HFFc6 (cell line): ENCODE measurements around the gene ID4. TPM values are rescaled to one million over a fixed set of nuclear protein-coding genes. Genes with fewer than 3 reads are reported as not detected.

Source experiments
- DNase-seq: peaks from one replicate; pipeline ENCODE4 v3.0.0-alpha.2; 2018
- H3K27ac Mint-ChIP-seq: 2 replicates; pipeline ENCODE4 v1.8.0; 2020; ENCODE audit warnings: mild to moderate bottlenecking, mixed read lengths
- H3K27me3 Mint-ChIP-seq: 2 replicates; pipeline ENCODE4 v1.8.0; 2021; ENCODE audit warnings: mild to moderate bottlenecking, moderate library complexity, mixed read lengths; ENCODE audit not compliant: insufficient read depth
- H3K36me3 Mint-ChIP-seq: 2 replicates; pipeline ENCODE4 v1.8.0; 2021; ENCODE audit warnings: low read depth, mixed read lengths
- H3K4me1 Mint-ChIP-seq: 2 replicates; pipeline ENCODE4 v1.8.0; 2020; ENCODE audit warnings: low read depth, mixed read lengths
- H3K4me3 Mint-ChIP-seq: 2 replicates; pipeline ENCODE4 v1.8.0; 2020; ENCODE audit warnings: mild to moderate bottlenecking, moderate library complexity, mixed read lengths
- H3K9me3 Mint-ChIP-seq: 2 replicates; pipeline ENCODE4 v1.8.0; 2020; ENCODE audit warnings: mild to moderate bottlenecking, mixed read lengths
- total RNA-seq, 6 experiments: library from RNA; stranded (reverse); fragmentation: NEBNext Ultra II Directional; extraction: Animal tissue kit (Norgen Biotek cat#: 25700); gene quantifications; 2 replicates in 1 of 6; 3 replicates in 5 of 6; pipeline ENCODE4 v1.2.3, GENCODE V29; 2021
- TF ChIP-seq, protein P1 (sequence below): fragments of 200-600 bp; sonication (generic); IDR thresholded peaks from 2 replicates; pipeline ENCODE4 v1.5.0; 2021; ENCODE audit warnings: antibody characterized with exemption, mild to moderate bottlenecking

The ID4 gene
- total RNA-seq, 6 experiments from 2014 or later: 7.2 to 11.9 (median 10.9) TPM

DNA sequence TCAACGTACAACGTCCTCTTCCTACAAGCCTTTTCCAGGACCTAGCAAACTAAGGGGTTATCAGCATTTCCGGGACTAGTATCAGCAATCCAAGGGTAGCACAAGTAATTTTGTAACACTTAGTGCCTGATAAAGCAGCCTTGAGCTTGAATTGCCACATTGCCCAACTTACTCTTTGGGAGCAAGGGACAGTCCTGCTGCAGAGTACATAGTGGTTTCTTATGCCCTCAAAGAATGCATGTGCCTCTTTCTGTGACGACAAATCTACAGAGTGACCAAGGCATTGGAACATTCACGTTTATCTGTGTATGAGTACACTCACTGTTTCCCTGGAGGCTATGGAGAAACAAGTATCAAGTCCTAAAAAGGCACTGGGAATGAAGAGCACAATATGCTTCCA is 3.2 kb upstream of the ID4 start:
- peak; percentile 23 for DNase-seq
- Mint-ChIP-seq H3K4me3 (no peak overlapping the region), H3K27ac (no peak overlapping the region), H3K9me3 (no peaks in the 10 kb centered on the region), H3K27me3 (peaks cover 5% of the 10 kb centered on the region), H3K36me3 (peaks cover under 1% of the 10 kb centered on the region; the same call in 1 of the 2 replicates), H3K4me1 (peaks cover 14% of the 10 kb centered on the region; the same call in 1 of the 2 replicates)
- TF ChIP-seq, protein P1, sequence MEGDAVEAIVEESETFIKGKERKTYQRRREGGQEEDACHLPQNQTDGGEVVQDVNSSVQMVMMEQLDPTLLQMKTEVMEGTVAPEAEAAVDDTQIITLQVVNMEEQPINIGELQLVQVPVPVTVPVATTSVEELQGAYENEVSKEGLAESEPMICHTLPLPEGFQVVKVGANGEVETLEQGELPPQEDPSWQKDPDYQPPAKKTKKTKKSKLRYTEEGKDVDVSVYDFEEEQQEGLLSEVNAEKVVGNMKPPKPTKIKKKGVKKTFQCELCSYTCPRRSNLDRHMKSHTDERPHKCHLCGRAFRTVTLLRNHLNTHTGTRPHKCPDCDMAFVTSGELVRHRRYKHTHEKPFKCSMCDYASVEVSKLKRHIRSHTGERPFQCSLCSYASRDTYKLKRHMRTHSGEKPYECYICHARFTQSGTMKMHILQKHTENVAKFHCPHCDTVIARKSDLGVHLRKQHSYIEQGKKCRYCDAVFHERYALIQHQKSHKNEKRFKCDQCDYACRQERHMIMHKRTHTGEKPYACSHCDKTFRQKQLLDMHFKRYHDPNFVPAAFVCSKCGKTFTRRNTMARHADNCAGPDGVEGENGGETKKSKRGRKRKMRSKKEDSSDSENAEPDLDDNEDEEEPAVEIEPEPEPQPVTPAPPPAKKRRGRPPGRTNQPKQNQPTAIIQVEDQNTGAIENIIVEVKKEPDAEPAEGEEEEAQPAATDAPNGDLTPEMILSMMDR: no peak

DNA sequence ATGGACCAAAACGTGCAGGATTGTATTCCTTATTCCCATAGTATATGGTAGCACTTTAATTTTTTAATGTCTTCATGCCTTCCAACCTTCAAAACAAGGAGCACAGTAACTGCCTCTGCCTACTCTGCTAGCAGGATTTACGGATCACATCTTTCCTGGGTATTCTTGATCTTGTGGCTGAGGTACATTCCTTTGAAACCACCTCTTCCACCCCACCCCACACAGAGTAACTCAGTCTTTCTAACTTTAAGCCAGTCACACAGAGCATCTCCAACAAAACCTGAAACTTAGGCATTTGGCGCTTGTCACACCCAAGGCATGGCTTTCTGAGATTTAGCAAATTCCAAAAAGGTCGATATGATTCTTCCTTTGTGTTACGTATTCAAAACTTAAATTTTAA is 2.3 kb upstream of the ID4 start:
- no peak for DNase-seq
- Mint-ChIP-seq H3K9me3 (no peaks in the 10 kb centered on the region), H3K4me1 (peaks cover 23% of the 10 kb centered on the region), H3K36me3 (peaks cover 7% of the 10 kb centered on the region; the same call in 1 of the 2 replicates), H3K27me3 (peaks cover 5% of the 10 kb centered on the region), H3K4me3 (no peak overlapping the region), H3K27ac (no peak overlapping the region)
- TF ChIP-seq, protein P1: no peak

DNA sequence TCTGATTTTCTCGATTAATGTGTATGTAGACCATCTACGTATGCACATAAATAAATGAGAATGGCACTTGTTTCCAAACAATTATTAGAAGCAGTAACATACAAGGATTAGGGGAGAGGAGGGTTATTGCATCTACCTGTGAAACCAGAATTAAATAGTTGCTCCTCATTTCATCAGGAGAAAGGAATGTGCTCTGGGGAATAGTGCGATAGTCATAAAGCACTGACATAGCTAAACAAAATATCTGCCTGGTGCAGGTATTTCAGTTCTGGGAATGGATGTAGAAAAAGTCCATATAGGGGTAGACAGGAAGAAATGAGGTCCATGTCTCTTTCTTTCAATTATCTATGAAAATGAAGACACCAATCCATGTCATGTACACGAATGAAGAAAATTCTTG is 1.6 kb upstream of the ID4 start:
- Mint-ChIP-seq H3K4me3 (no peak overlapping the region), H3K27me3 (peaks cover 5% of the 10 kb centered on the region), H3K9me3 (no peaks in the 10 kb centered on the region), H3K4me1 (peaks cover 25% of the 10 kb centered on the region), H3K27ac (no peak overlapping the region), H3K36me3 (peaks cover 13% of the 10 kb centered on the region; the same call in 1 of the 2 replicates)
- TF ChIP-seq, protein P1: no peak
- DNase-seq: no peak

DNA sequence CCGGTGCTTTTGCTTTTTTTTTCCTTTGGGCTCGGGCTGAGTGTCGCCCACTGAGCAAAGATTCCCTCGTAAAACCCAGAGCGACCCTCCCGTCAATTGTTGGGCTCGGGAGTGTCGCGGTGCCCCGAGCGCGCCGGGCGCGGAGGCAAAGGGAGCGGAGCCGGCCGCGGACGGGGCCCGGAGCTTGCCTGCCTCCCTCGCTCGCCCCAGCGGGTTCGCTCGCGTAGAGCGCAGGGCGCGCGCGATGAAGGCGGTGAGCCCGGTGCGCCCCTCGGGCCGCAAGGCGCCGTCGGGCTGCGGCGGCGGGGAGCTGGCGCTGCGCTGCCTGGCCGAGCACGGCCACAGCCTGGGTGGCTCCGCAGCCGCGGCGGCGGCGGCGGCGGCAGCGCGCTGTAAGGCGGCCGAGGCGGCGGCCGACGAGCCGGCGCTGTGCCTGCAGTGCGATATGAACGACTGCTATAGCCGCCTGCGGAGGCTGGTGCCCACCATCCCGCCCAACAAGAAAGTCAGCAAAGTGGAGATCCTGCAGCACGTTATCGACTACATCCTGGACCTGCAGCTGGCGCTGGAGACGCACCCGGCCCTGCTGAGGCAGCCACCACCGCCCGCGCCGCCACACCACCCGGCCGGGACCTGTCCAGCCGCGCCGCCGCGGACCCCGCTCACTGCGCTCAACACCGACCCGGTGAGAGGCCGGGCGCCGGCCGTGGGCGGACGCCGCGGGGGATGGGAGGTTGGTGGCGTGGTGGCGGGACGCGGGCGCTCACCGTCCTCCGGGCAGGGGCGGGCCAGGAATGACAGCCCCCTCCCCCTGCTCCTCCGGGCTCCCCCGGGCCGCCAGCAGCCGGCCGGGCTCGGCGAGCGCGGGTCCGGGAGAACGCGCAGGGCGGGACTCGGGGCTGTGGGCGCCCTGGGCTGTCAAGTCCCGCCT is 606 bp downstream of the ID4 start:
- peak; percentile 28 for DNase-seq
- Mint-ChIP-seq H3K36me3 (peaks cover 13% of the 10 kb centered on the region; the same call in 1 of the 2 replicates), H3K27ac (peak overlapping the region; percentile 84), H3K27me3 (peaks cover 5% of the 10 kb centered on the region), H3K9me3 (no peaks in the 10 kb centered on the region), H3K4me3 (peak overlapping the region; percentile 96), H3K4me1 (peaks cover 39% of the 10 kb centered on the region)
- TF ChIP-seq, protein P1: no peak

DNA sequence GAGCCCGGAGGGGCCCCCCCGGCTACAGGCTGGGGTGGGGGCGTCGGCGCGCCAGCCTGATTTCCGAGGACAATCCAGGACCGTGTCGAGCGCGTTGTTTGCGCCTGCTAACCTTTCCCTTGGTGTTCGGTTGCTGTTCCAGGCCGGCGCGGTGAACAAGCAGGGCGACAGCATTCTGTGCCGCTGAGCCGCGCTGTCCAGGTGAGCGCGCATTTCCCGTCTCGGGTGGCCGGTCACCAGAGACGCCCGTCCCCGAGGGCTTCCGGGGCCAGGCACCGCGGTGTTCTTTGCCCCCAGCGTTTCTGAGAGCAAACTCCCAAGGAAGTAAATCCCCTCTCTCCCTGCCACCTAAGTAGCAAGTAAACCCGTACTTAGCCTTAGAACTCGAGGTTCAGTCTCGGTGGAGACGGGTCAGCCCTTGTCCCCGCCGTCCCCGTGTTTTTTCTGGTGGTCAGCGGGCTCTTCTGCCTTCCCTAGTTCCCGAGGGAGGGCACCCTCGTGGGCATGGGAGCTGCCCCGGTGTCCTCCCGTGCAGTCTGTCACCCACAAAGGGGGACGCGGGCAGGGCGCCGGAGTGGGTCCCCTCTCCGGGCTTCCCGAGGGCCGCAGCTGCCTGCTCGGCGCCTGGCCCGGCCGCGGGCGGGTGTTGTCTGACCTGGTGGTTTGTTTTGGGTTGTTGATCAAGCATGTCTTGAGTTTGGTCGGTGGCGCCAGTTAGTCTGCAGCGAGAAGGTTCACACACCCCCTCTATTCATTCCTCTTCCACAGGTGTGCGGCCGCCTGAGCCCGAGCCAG is 1.5 kb downstream of the ID4 start:
- peak overlapping the region; percentile 94 for H3K4me3 Mint-ChIP-seq
- peak overlapping the region; percentile 67 for H3K27ac Mint-ChIP-seq
- DNase-seq: no peak
- H3K36me3 Mint-ChIP-seq: peaks cover 13% of the 10 kb centered on the region; the same call in 1 of the 2 replicates
- H3K4me1 Mint-ChIP-seq: peaks cover 39% of the 10 kb centered on the region
- no peaks in the 10 kb centered on the region for H3K9me3 Mint-ChIP-seq
- peaks cover 5% of the 10 kb centered on the region for H3K27me3 Mint-ChIP-seq
- TF ChIP-seq, protein P1: no peak
